Measurements from ENCODE around the gene FABP1. TPM values are rescaled to one million over a fixed set of nuclear protein-coding genes. Genes with fewer than 3 reads are reported as not detected.

The FABP1 gene
- total RNA-seq, 1 donor from 2014 or later: not detected

GRCh38 chr2:88159481-88159880 lies 31.6 kb upstream of the FABP1 start:
- H3K36me3 Mint-ChIP-seq (ENCODE audit: low read depth): no peaks in the 10 kb centered on the region
- no peak overlapping the region for H3K27ac Mint-ChIP-seq
- H3K4me3 Mint-ChIP-seq: no peak overlapping the region
- no peak for DNase-seq (ENCODE audit: low spot score)
- H3K9me3 Mint-ChIP-seq: no peaks in the 10 kb centered on the region
- peaks cover 3% of the 10 kb centered on the region for H3K27me3 Mint-ChIP-seq (ENCODE audit: insufficient read depth)
- no peaks in the 10 kb centered on the region for H3K4me1 Mint-ChIP-seq (ENCODE audit: low read depth)
- intact Hi-C loops (cut with micrococcal nuclease): loop anchor here (1.0 kb wide), 1 partner anchor 157 kb away; no protein-coding TSS in a partner anchor

GRCh38 chr2:88148929-88149438 lies 21.1 kb upstream of the FABP1 start:
- H3K4me3 Mint-ChIP-seq: no peak overlapping the region
- peaks cover 5% of the 10 kb centered on the region for H3K27me3 Mint-ChIP-seq (ENCODE audit: insufficient read depth)
- no peaks in the 10 kb centered on the region for H3K36me3 Mint-ChIP-seq (ENCODE audit: low read depth)
- H3K9me3 Mint-ChIP-seq: peaks cover 14% of the 10 kb centered on the region
- H3K27ac Mint-ChIP-seq: no peak overlapping the region
- H3K4me1 Mint-ChIP-seq (ENCODE audit: low read depth): no peaks in the 10 kb centered on the region
- intact Hi-C loops (cut with micrococcal nuclease): no loop called here
- no peak for DNase-seq (ENCODE audit: low spot score)

GRCh38 chr2:88147145-88147544 lies 19.3 kb upstream of the FABP1 start:
- Mint-ChIP-seq H3K4me3 (no peak overlapping the region), H3K27ac (no peak overlapping the region), H3K4me1 (ENCODE audit: low read depth) (no peaks in the 10 kb centered on the region), H3K27me3 (ENCODE audit: insufficient read depth) (peaks cover 10% of the 10 kb centered on the region), H3K36me3 (ENCODE audit: low read depth) (no peaks in the 10 kb centered on the region), H3K9me3 (peaks cover 14% of the 10 kb centered on the region)
- intact Hi-C loops (cut with micrococcal nuclease): no loop called here
- DNase-seq (ENCODE audit: low spot score): no peak

DNA sequence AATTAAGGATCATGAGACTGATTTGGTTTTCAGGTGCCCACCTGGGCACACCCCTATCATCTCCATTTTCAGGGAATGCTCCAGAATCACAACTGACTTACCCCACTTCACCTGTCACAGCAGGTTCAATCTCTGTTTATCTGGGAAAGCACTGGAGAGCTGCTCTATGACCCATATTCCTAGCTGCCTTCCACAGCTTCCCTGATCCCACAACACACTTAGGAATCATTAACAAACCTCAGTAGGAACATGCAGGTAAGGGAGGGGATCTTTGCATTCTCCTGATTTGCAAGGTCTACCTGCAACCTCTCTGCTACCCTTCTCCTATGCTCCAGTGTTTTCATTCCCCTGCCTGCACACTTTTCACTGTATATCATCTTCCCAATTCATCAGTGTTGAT lies 18.7 kb upstream of the FABP1 start:
- Mint-ChIP-seq H3K36me3 (ENCODE audit: low read depth) (no peaks in the 10 kb centered on the region), H3K4me1 (ENCODE audit: low read depth) (no peaks in the 10 kb centered on the region), H3K27me3 (ENCODE audit: insufficient read depth) (peaks cover 10% of the 10 kb centered on the region), H3K9me3 (peaks cover 14% of the 10 kb centered on the region), H3K4me3 (no peak overlapping the region), H3K27ac (no peak overlapping the region)
- intact Hi-C loops (cut with micrococcal nuclease): no loop called here
- DNase-seq (ENCODE audit: low spot score): no peak

GRCh38 chr2:88144914-88145497 lies 17.1 kb upstream of the FABP1 start:
- no peaks in the 10 kb centered on the region for H3K36me3 Mint-ChIP-seq (ENCODE audit: low read depth)
- peaks cover 14% of the 10 kb centered on the region for H3K9me3 Mint-ChIP-seq

DNA sequence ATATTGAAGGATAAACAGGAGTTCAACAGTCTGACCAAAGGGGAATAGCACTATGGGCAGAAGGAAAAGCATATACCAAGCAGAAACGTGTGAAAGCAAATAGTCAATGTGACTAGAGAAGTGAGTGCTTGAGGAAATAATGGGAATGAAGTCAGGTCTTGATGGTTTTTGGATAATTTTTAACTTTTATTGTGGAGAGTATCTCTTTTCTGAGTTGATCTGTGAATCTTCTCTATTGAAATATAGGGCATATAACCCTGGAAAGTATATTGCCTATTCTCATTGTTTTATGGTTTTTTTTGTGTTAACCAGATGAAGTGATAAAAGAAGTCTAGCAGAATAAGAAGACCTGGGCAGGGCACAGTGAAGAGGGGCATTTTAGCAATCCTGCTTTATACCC lies 16.4 kb upstream of the FABP1 start:
- Mint-ChIP-seq H3K27ac (no peak overlapping the region), H3K36me3 (ENCODE audit: low read depth) (no peaks in the 10 kb centered on the region), H3K9me3 (peaks cover 12% of the 10 kb centered on the region), H3K4me1 (ENCODE audit: low read depth) (no peaks in the 10 kb centered on the region), H3K4me3 (no peak overlapping the region), H3K27me3 (ENCODE audit: insufficient read depth) (peaks cover 20% of the 10 kb centered on the region)
- intact Hi-C loops (cut with micrococcal nuclease): no loop called here
- no peak for DNase-seq (ENCODE audit: low spot score)

More at GRCh38 chr2:88144914-88145497, 17.1 kb upstream of the FABP1 start:
- Mint-ChIP-seq H3K4me1 (ENCODE audit: low read depth) (no peaks in the 10 kb centered on the region), H3K27ac (no peak overlapping the region), H3K4me3 (no peak overlapping the region), H3K27me3 (ENCODE audit: insufficient read depth) (peaks cover 17% of the 10 kb centered on the region)
- no peak for DNase-seq (ENCODE audit: low spot score)
- intact Hi-C loops (cut with micrococcal nuclease): no loop called here

GRCh38 chr2:88141952-88142351 lies 14.1 kb upstream of the FABP1 start:
- H3K9me3 Mint-ChIP-seq: no peaks in the 10 kb centered on the region
- no peaks in the 10 kb centered on the region for H3K4me1 Mint-ChIP-seq (ENCODE audit: low read depth)
- intact Hi-C loops (cut with micrococcal nuclease): no loop called here
- peaks cover 24% of the 10 kb centered on the region for H3K27me3 Mint-ChIP-seq (ENCODE audit: insufficient read depth)
- no peaks in the 10 kb centered on the region for H3K36me3 Mint-ChIP-seq (ENCODE audit: low read depth)
- H3K27ac Mint-ChIP-seq: no peak overlapping the region
- DNase-seq (ENCODE audit: low spot score): no peak
- no peak overlapping the region for H3K4me3 Mint-ChIP-seq

GRCh38 chr2:88139804-88140203 lies 11.9 kb upstream of the FABP1 start:
- H3K9me3 Mint-ChIP-seq: no peaks in the 10 kb centered on the region
- no peaks in the 10 kb centered on the region for H3K36me3 Mint-ChIP-seq (ENCODE audit: low read depth)
- no peak overlapping the region for H3K4me3 Mint-ChIP-seq
- no peaks in the 10 kb centered on the region for H3K4me1 Mint-ChIP-seq (ENCODE audit: low read depth)
- intact Hi-C loops (cut with micrococcal nuclease): no loop called here
- no peak for DNase-seq (ENCODE audit: low spot score)
- H3K27ac Mint-ChIP-seq: no peak overlapping the region
- H3K27me3 Mint-ChIP-seq (ENCODE audit: insufficient read depth): peaks cover 23% of the 10 kb centered on the region

DNA sequence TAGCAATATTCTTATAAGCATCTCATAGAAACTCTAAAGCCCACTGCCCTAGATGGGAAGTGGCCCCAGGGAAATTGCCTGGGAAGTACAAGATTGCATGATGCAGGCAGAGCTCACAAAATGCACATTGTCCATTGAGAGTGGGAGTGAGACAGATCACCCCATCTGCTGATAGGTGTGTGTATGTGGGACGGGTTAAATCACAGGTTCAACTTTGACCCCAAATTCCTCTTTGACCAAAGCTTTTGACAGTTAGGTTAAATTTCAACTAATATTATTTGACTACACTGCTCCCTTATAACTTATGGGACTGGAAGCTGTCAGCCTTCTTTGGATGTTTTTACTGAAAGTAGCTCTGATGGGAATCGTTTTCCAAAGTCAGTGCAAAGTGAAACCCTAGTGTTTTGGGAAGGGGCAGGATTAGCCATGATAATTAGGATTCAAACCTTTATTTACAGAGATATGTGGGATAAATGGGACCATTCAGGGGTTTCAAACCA lies 11.4 kb upstream of the FABP1 start:
- Mint-ChIP-seq H3K4me1 (ENCODE audit: low read depth) (no peaks in the 10 kb centered on the region), H3K4me3 (no peak overlapping the region), H3K36me3 (ENCODE audit: low read depth) (no peaks in the 10 kb centered on the region), H3K27me3 (ENCODE audit: insufficient read depth) (peaks cover 23% of the 10 kb centered on the region), H3K9me3 (no peaks in the 10 kb centered on the region), H3K27ac (no peak overlapping the region)
- intact Hi-C loops (cut with micrococcal nuclease): no loop called here
- DNase-seq (ENCODE audit: low spot score): no peak

DNA sequence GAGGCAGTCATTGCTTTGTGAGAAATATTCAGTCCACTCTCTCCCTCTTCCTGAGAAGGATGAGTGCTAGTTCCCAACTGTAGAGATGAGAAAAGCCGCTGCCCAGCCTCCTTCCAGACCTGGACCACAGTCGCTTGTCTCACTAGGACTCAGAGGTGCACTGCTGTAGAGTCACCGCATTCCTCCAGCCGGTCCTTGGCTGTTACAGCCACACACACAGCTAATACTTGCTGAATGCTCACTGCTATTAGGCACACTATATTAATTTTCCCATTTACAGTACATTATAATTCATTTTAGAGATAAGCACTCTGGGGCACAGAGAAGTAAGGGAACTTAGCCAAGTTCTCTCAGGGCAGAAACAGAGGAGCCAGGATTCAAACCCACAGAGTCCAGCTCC lies 10.0 kb upstream of the FABP1 start:
- H3K36me3 Mint-ChIP-seq (ENCODE audit: low read depth): no peaks in the 10 kb centered on the region

GRCh38 chr2:88136817-88137216 lies 9.0 kb upstream of the FABP1 start:
- H3K27ac Mint-ChIP-seq: no peak overlapping the region
- DNase-seq (ENCODE audit: low spot score): no peak
- H3K4me1 Mint-ChIP-seq (ENCODE audit: low read depth): no peaks in the 10 kb centered on the region
- H3K4me3 Mint-ChIP-seq: no peak overlapping the region
- peaks cover 20% of the 10 kb centered on the region for H3K27me3 Mint-ChIP-seq (ENCODE audit: insufficient read depth)
- intact Hi-C loops (cut with micrococcal nuclease): no loop called here
- no peaks in the 10 kb centered on the region for H3K9me3 Mint-ChIP-seq
- H3K36me3 Mint-ChIP-seq (ENCODE audit: low read depth): no peaks in the 10 kb centered on the region

More for the DNA sequence above, 10.0 kb upstream of the FABP1 start:
- Mint-ChIP-seq H3K27me3 (ENCODE audit: insufficient read depth) (peaks cover 17% of the 10 kb centered on the region), H3K4me1 (ENCODE audit: low read depth) (no peaks in the 10 kb centered on the region), H3K27ac (no peak overlapping the region), H3K4me3 (no peak overlapping the region), H3K9me3 (no peaks in the 10 kb centered on the region)
- intact Hi-C loops (cut with micrococcal nuclease): no loop called here
- no peak for DNase-seq (ENCODE audit: low spot score)

GRCh38 chr2:88133875-88134274 lies 6.0 kb upstream of the FABP1 start:
- no peaks in the 10 kb centered on the region for H3K4me1 Mint-ChIP-seq (ENCODE audit: low read depth)
- peaks cover 9% of the 10 kb centered on the region for H3K27me3 Mint-ChIP-seq (ENCODE audit: insufficient read depth)
- no peaks in the 10 kb centered on the region for H3K36me3 Mint-ChIP-seq (ENCODE audit: low read depth)
- no peak for DNase-seq (ENCODE audit: low spot score)
- H3K4me3 Mint-ChIP-seq: no peak overlapping the region
- H3K9me3 Mint-ChIP-seq: no peaks in the 10 kb centered on the region
- H3K27ac Mint-ChIP-seq: no peak overlapping the region
- intact Hi-C loops (cut with micrococcal nuclease): no loop called here

GRCh38 chr2:88131999-88132368 lies 4.1 kb upstream of the FABP1 start:
- H3K4me1 Mint-ChIP-seq (ENCODE audit: low read depth): no peaks in the 10 kb centered on the region
- no peaks in the 10 kb centered on the region for H3K9me3 Mint-ChIP-seq
- intact Hi-C loops (cut with micrococcal nuclease): no loop called here

More at GRCh38 chr2:88131999-88132368, 4.1 kb upstream of the FABP1 start:
- DNase-seq (ENCODE audit: low spot score): no peak
- no peak overlapping the region for H3K4me3 Mint-ChIP-seq
- peaks cover 5% of the 10 kb centered on the region for H3K27me3 Mint-ChIP-seq (ENCODE audit: insufficient read depth)
- H3K27ac Mint-ChIP-seq: no peak overlapping the region
- H3K36me3 Mint-ChIP-seq (ENCODE audit: low read depth): no peaks in the 10 kb centered on the region
